Gastrocnemius medialis (tissue), 4 donors: ENCODE results near the gene CSF3. TPM values are rescaled to one million over a fixed set of nuclear protein-coding genes. Genes with fewer than 3 reads are reported as not detected.

Experiments used
- ATAC-seq, 2 donors: fragments of 150-250 bp; one replicate each; pipeline ENCODE4 v1.9.1; 2016
- DNase-seq, 2 donors: peaks; one replicate each; pipeline ENCODE4 v3.0.0-alpha.2; 2019
- H3K27ac ChIP-seq, 4 donors: fragments of 200-600 bp; sonication (generic); 1 replicate in 1 of 4; 2 replicates in 3 of 4; pipeline ENCODE4 v1.5.1; 2016 to 2018; ENCODE audit warnings: mild to moderate bottlenecking in 2 of 4, moderate library complexity in 1 of 4
- H3K27me3 ChIP-seq, 3 donors: fragments of 200-600 bp; sonication (generic) in 2 of 3; 1 replicate in 1 of 3; 2 replicates in 2 of 3; pipeline versions ENCODE4 v1.5.1 to v1.6.0; 2016 to 2019; ENCODE audit warnings: mild to moderate bottlenecking in 1 of 3, moderate library complexity in 1 of 3
- H3K36me3 ChIP-seq, 2 donors: fragments of 200-600 bp; sonication (generic) in 1 of 2; one replicate each; pipeline ENCODE4 v1.5.1; 2017 to 2018
- H3K4me1 ChIP-seq, 2 donors: fragments of 200-600 bp; sonication (generic) in 1 of 2; one replicate each; pipeline ENCODE4 v1.5.1; 2016 to 2017; ENCODE audit warnings: mild to moderate bottlenecking in 2 of 2
- H3K4me3 ChIP-seq, 4 donors: fragments of 200-600 bp; sonication (generic) in 3 of 4; 1 replicate in 1 of 4; 2 replicates in 3 of 4; pipeline ENCODE4 v1.5.1; 2016 to 2019; ENCODE audit warnings: mild to moderate bottlenecking in 2 of 4
- H3K9me3 ChIP-seq, 3 donors: fragments of 200-600 bp; sonication (generic) in 2 of 3; 1 replicate in 1 of 3; 2 replicates in 2 of 3; pipeline ENCODE4 v1.5.1; 2016 to 2019
- POLR2A ChIP-seq, 2 donors: fragments of 450-650 bp; IDR thresholded peaks; one replicate each; pipeline ENCODE4 v1.6.1; 2017; ENCODE audit warnings: antibody characterized with exemption in 2 of 2, mild to moderate bottlenecking in 2 of 2, moderate library complexity in 2 of 2
- in situ Hi-C, 4 donors: fragments of 200-750 bp; cut with MboI; loops; one replicate each; pipeline versions ENCODE4 v1.15.0 to v1.8.0; 2017; ENCODE audit warnings: low sequenced_read_pairs in 4 of 4
- intact Hi-C: fragments of 100-400 bp; cut with DNase I; formaldehyde crosslinking; loops from one replicate; pipeline ENCODE4 v1.15.1; 2023; ENCODE audit warnings: low total_unique reads
- total RNA-seq, 4 donors: library from RNA; depleted of rRNA; stranded (reverse); fragments of >200 nt; gene quantifications; one replicate each; pipeline versions ENCODE4 v1.1.0 to v1.2.3, GENCODE V29; 2016
- TF ChIP-seq, protein P1 (sequence below), 5 experiments: fragments of 450-650 bp in 3 of 5; fragments of 200-600 bp in 2 of 5; sonication (generic) in 2 of 5; IDR thresholded peaks in 4 of 5; conservative IDR thresholded peaks in 1 of 5; 1 replicate in 4 of 5; 2 replicates in 1 of 5; pipeline ENCODE4 v1.5.1; 2016 to 2019; ENCODE audit warnings: antibody characterized with exemption in 5 of 5, mild to moderate bottlenecking in 3 of 5, moderate library complexity in 3 of 5

The CSF3 gene
- total RNA-seq, 4 donors from 2014 or later: 11.4 to 20.6 (median 16.3) TPM

- Histone ChIP-seq H3K36me3 (no peaks in the 10 kb centered on the region), H3K4me1 (no peaks in the 10 kb centered on the region), H3K27me3 (peaks cover 0 to 5% (median 0%) of the 10 kb centered on the region in 3 donors), H3K27ac (no peak overlapping the region), H3K4me3 (no peak overlapping the region), H3K9me3 (no peaks in the 10 kb centered on the region)
- TF ChIP-seq, protein P1, sequence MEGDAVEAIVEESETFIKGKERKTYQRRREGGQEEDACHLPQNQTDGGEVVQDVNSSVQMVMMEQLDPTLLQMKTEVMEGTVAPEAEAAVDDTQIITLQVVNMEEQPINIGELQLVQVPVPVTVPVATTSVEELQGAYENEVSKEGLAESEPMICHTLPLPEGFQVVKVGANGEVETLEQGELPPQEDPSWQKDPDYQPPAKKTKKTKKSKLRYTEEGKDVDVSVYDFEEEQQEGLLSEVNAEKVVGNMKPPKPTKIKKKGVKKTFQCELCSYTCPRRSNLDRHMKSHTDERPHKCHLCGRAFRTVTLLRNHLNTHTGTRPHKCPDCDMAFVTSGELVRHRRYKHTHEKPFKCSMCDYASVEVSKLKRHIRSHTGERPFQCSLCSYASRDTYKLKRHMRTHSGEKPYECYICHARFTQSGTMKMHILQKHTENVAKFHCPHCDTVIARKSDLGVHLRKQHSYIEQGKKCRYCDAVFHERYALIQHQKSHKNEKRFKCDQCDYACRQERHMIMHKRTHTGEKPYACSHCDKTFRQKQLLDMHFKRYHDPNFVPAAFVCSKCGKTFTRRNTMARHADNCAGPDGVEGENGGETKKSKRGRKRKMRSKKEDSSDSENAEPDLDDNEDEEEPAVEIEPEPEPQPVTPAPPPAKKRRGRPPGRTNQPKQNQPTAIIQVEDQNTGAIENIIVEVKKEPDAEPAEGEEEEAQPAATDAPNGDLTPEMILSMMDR (IDR thresholded peaks at IDR 0.05 in 4 of 5, conservative IDR thresholded peaks at IDR 0.05 in 1 of 5): no peak
- no peak for TF ChIP-seq POLR2A (IDR thresholded peaks at IDR 0.05)
- DNase-seq (no peak), ATAC-seq (no peak)
- in situ Hi-C loops (no loop called here), intact Hi-C loops (no loop called here)
Observed at GRCh38 chr17:39970157-39970692, 45.0 kb upstream of the CSF3 start.

- in situ Hi-C loops: no loop called here
- Histone ChIP-seq H3K4me1 (no peaks in the 10 kb centered on the region), H3K9me3 (no peaks in the 10 kb centered on the region), H3K36me3 (no peaks in the 10 kb centered on the region), H3K27ac (no peak overlapping the region), H3K4me3 (no peak overlapping the region), H3K27me3 (peaks cover 0 to 5% (median 0%) of the 10 kb centered on the region in 3 donors)
- TF ChIP-seq, protein P1 (IDR thresholded peaks at IDR 0.05 in 4 of 5, conservative IDR thresholded peaks at IDR 0.05 in 1 of 5): no peak
- TF ChIP-seq POLR2A (IDR thresholded peaks at IDR 0.05): no peak
- DNase-seq (no peak), ATAC-seq (no peak)
- intact Hi-C loops: no loop called here
Observed at GRCh38 chr17:39971076-39971603, 44.1 kb upstream of the CSF3 start.

- H3K27me3 ChIP-seq: peaks cover 0 to 5% (median 5%) of the 10 kb centered on the region in 3 donors
- H3K36me3 ChIP-seq: no peaks in the 10 kb centered on the region
- DNase-seq: no peak
- intact Hi-C loops (no loop called here), in situ Hi-C loops (no loop called here)
- ATAC-seq: no peak
- H3K27ac ChIP-seq: no peak overlapping the region
- TF ChIP-seq, protein P1 (IDR thresholded peaks at IDR 0.05 in 4 of 5, conservative IDR thresholded peaks at IDR 0.05 in 1 of 5): no peak
- no peak overlapping the region for H3K4me3 ChIP-seq
- H3K4me1 ChIP-seq: no peaks in the 10 kb centered on the region
- no peaks in the 10 kb centered on the region for H3K9me3 ChIP-seq
Observed at GRCh38 chr17:39972271-39972670, 43.0 kb upstream of the CSF3 start.

DNA sequence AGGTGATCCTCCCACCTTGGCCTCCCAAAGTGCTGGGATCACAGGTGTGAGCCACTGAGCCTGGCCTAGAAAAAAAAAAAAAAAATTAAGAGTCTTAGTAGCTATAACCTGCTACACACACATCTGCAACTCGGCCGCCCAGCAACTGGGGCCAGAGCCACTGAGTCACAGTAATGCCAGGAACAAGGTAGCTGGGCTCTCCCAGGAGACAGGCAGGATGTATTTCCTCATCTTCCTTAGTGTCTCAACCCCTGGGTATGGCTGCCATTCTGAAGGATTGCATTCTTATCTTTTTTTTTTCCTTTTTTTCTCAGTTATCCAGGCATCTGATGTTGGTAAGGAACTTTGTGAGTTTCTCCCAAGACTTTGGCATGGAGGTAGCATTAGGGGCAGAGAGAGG, 41.7 kb upstream of the CSF3 start:
- Histone ChIP-seq H3K4me1 (no peaks in the 10 kb centered on the region), H3K9me3 (no peaks in the 10 kb centered on the region), H3K27ac (no peak overlapping the region), H3K4me3 (no peak overlapping the region), H3K36me3 (no peaks in the 10 kb centered on the region), H3K27me3 (peaks cover 0 to 7% (median 5%) of the 10 kb centered on the region in 3 donors)
- no peak for TF ChIP-seq POLR2A (IDR thresholded peaks at IDR 0.05)
- TF ChIP-seq, protein P1 (IDR thresholded peaks at IDR 0.05 in 4 of 5, conservative IDR thresholded peaks at IDR 0.05 in 1 of 5): no peak
- DNase-seq: no peak
- intact Hi-C loops: no loop called here
- ATAC-seq: no peak
- in situ Hi-C loops: no loop called here

DNA sequence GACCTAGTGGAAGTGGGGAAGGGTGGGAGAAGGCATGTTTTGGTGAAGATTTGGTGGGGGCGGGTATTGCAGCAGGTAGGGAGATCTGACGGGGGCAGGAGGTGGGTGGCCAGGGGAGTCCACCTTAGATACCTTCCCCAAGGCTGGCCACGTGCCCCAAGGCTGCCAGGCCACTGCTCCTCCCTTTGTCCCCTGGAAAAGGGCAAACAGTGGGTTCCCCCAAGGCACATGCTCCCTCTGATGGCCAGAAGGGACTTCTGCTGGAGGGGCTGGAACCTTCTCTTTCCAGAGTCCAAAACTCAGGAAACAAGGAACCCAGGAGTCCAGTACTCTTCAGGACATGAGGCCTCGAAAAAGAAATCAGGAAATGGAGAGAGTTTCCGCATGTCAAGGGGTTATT, 40.8 kb upstream of the CSF3 start:
- Histone ChIP-seq H3K27me3 (peaks cover 0 to 7% (median 5%) of the 10 kb centered on the region in 3 donors), H3K4me3 (no peak overlapping the region), H3K27ac (no peak overlapping the region), H3K36me3 (no peaks in the 10 kb centered on the region), H3K9me3 (no peaks in the 10 kb centered on the region), H3K4me1 (no peaks in the 10 kb centered on the region)
- no peak for ATAC-seq
- DNase-seq: no peak
- in situ Hi-C loops (no loop called here), intact Hi-C loops (no loop called here)
- TF ChIP-seq, protein P1 (IDR thresholded peaks at IDR 0.05 in 4 of 5, conservative IDR thresholded peaks at IDR 0.05 in 1 of 5): no peak
- no peak for TF ChIP-seq POLR2A (IDR thresholded peaks at IDR 0.05)
